WERI-Rb-1 (cell line): ENCODE measurements around the gene SORCS2.

Source experiments
- DNase-seq: peaks from one replicate; pipeline ENCODE4 v3.0.0-alpha.2; 2020
- H3K27ac ChIP-seq: fragments of 250-450 bp; sonication (Bioruptor Pico); 2 replicates; pipeline ENCODE4 v1.5.1; 2020; ENCODE audit warnings: mild to moderate bottlenecking, moderate library complexity
- H3K27me3 ChIP-seq: fragments of 250-450 bp; sonication (Bioruptor Pico); 2 replicates; pipeline ENCODE4 v1.5.1; 2021; ENCODE audit warnings: mild to moderate bottlenecking, low read depth, moderate library complexity; ENCODE audit not compliant: insufficient read depth, severe bottlenecking
- H3K36me3 ChIP-seq: fragments of 250-450 bp; sonication (Bioruptor Pico); 2 replicates; pipeline ENCODE4 v1.5.1; 2020; ENCODE audit warnings: mild to moderate bottlenecking, moderate library complexity
- H3K4me3 ChIP-seq: 2 replicates; pipeline ENCODE4 v1.5.1; 2011; ENCODE audit warnings: low read depth, mild to moderate bottlenecking, control low read depth, low read length
- H3K9me3 ChIP-seq: fragments of 250-450 bp; sonication (Bioruptor Pico); 2 replicates; pipeline ENCODE4 v1.5.1; 2021; ENCODE audit warnings: mild to moderate bottlenecking, moderate library complexity; ENCODE audit not compliant: severe bottlenecking
- TF ChIP-seq, protein P1 (sequence below): IDR thresholded peaks from 2 replicates; pipeline ENCODE4 v1.5.1; 2011; ENCODE audit warnings: low read depth, mild to moderate bottlenecking, control low read depth, inconsistent platforms, low read length

Gene SORCS2

DNA sequence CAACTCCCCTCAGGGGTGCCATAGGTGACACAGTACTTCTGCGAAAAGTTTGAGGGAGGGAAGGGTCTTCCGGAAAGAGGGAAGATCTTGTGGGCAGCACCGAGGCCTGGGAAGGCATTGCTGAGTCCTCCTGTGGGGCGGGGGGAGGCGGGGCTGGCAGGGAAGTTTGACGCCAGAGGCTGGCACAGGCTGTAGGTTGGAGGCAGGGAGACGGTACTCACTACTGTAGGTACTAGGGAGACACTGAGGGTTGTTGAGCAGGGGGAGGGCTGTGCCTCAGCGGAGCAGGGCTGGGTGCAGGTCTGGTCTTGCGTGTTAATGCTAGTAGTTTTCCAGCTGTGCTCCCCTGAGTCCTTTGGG is 265.7 kb downstream of the SORCS2 start:
- Histone ChIP-seq H3K4me3 (no peak overlapping the region), H3K27me3 (no peaks in the 10 kb centered on the region), H3K9me3 (no peaks in the 10 kb centered on the region), H3K36me3 (no peaks in the 10 kb centered on the region), H3K27ac (no peak overlapping the region)
- DNase-seq = no peak
- TF ChIP-seq, protein P1, sequence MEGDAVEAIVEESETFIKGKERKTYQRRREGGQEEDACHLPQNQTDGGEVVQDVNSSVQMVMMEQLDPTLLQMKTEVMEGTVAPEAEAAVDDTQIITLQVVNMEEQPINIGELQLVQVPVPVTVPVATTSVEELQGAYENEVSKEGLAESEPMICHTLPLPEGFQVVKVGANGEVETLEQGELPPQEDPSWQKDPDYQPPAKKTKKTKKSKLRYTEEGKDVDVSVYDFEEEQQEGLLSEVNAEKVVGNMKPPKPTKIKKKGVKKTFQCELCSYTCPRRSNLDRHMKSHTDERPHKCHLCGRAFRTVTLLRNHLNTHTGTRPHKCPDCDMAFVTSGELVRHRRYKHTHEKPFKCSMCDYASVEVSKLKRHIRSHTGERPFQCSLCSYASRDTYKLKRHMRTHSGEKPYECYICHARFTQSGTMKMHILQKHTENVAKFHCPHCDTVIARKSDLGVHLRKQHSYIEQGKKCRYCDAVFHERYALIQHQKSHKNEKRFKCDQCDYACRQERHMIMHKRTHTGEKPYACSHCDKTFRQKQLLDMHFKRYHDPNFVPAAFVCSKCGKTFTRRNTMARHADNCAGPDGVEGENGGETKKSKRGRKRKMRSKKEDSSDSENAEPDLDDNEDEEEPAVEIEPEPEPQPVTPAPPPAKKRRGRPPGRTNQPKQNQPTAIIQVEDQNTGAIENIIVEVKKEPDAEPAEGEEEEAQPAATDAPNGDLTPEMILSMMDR = no peak

GRCh38 chr4:7458477-7458876 is 266.1 kb downstream of the SORCS2 start:
- TF ChIP-seq, protein P1 = no peak
- Histone ChIP-seq H3K27ac (no peak overlapping the region), H3K27me3 (no peaks in the 10 kb centered on the region), H3K4me3 (no peak overlapping the region), H3K36me3 (no peaks in the 10 kb centered on the region), H3K9me3 (no peaks in the 10 kb centered on the region)
- DNase-seq = no peak

- no peak for DNase-seq
- TF ChIP-seq, protein P1 = no peak
- H3K4me3 ChIP-seq = no peak overlapping the region
- no peaks in the 10 kb centered on the region for H3K36me3 ChIP-seq
- no peak overlapping the region for H3K27ac ChIP-seq
- no peaks in the 10 kb centered on the region for H3K9me3 ChIP-seq
- H3K27me3 ChIP-seq = no peaks in the 10 kb centered on the region
Observed at GRCh38 chr4:7459471-7459870, 267.1 kb downstream of the SORCS2 start.

DNA sequence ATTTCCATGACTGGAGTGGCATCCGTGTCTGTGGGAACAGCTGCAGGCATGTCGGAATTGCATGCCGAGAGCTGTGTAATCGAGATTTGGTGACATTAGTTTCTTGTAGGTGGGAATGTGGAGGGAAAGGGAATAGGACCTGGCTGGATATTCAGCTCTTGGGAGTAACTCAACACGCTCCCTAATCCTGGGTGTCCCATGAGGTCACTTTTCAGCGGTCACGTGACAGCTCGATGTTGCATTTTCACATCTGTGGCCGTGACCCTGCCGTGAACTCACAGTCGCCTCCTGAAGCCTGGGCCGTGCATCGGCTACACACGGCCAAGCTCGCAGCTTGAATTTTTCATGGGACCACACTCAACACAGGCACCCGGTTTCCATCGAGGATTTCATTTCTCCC is 268.2 kb downstream of the SORCS2 start:
- Histone ChIP-seq H3K27ac (no peak overlapping the region), H3K9me3 (no peaks in the 10 kb centered on the region), H3K36me3 (no peaks in the 10 kb centered on the region), H3K27me3 (no peaks in the 10 kb centered on the region), H3K4me3 (no peak overlapping the region)
- TF ChIP-seq, protein P1 = no peak
- peak; percentile 68 for DNase-seq

GRCh38 chr4:7461230-7461629 is 268.9 kb downstream of the SORCS2 start:
- Histone ChIP-seq H3K36me3 (no peaks in the 10 kb centered on the region), H3K9me3 (no peaks in the 10 kb centered on the region), H3K27ac (no peak overlapping the region), H3K27me3 (no peaks in the 10 kb centered on the region), H3K4me3 (no peak overlapping the region)
- TF ChIP-seq, protein P1 = 0 out of 2 replicates have a peak, but pooled peaks have one; percentile 7
- DNase-seq = no peak

- peak; percentile 65 for DNase-seq
- Histone ChIP-seq H3K27ac (no peak overlapping the region), H3K9me3 (no peaks in the 10 kb centered on the region)
Observed at GRCh38 chr4:7462509-7462971, 270.2 kb downstream of the SORCS2 start.

More at GRCh38 chr4:7462509-7462971, 270.2 kb downstream of the SORCS2 start:
- Histone ChIP-seq H3K4me3 (no peak overlapping the region), H3K36me3 (no peaks in the 10 kb centered on the region), H3K27me3 (no peaks in the 10 kb centered on the region)
- TF ChIP-seq, protein P1 = peak; percentile 59
